ENCODE measurements around the gene SLC66A1. TPM values are rescaled to one million over a fixed set of nuclear protein-coding genes. Genes with fewer than 3 reads are reported as not detected.
A peak's percentile ranks its signal among the peaks of the same experiment; 100 is the strongest.

SLC66A1 gene
- total and polyA plus RNA-seq, 2 donors = 7.7 to 10.3 TPM

DNA sequence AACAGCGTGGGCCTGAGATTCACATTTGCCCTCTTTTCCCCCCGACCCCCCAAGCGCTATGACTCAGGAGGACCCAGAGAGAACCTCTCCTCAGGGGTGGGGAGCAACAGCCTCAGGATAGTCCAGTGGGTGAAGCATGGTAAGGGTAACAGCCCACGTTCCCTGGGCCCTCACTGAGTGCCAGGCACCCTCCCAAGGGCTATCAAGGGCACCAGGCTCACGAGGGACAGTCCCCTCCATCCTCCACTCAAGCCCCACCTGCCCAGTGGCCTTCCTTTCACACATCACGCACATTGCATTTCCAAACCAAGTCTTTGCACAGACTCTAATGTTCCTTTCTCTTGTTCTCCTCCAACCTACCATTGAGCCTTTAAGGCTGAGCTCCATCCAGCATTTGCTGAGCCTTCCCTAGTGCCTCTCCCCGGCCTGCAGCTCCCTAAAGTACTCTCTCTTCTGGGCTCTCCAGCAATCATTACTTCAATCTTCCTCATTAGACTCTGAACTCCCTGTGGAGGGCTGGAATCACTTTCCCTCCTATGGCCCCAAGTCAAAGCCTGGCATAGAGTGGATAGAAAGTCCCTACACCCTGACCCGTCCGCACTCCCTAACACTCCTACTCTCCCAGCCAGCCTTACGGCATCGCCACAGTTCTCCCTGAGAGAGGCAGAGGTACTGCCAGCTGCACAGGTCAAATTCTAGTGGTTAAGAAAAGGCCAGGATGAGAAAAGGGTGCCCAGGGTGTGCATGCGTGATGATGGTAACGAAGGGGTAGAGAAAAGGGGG is 1.2 kb upstream of the SLC66A1 start:
- H3K36me3 ChIP-seq (ENCODE audit: insufficient read depth) = no peaks in the 10 kb centered on the region
- DNase-seq (ENCODE audit: extremely low spot score) = no peak
- no peak overlapping the region for H3K27ac ChIP-seq (ENCODE audit: low read depth)
- 45% methylated on average over 13 of the region's 13 CpGs for WGBS
- peak overlapping the region; percentile 68 for H3K4me3 ChIP-seq (ENCODE audit: low read depth, low read length)
- H3K4me1 ChIP-seq (ENCODE audit: insufficient read depth) = no peaks in the 10 kb centered on the region

DNA sequence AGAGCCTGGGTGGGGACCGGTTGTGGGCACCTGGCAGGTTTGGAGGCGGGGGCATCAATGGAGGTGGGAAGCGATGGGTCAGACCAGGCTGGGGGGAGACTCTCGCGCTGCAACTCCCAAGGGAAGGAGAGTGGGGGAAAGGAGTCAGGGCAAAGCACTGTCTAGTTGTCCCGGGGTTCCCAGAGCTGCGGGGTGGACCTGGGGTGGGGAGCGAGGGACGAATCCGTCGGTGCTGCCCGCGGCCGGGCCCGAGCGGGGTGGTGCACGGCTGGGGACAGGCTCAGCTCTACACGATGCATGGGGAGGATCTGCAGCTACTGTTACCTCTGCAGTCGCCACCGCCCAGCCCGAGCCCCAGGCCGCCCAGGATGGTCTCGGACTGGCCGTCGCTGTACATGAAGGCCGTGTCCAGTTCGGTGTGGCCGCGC is 609 bp upstream of the SLC66A1 start:
- Histone ChIP-seq H3K36me3 (ENCODE audit: insufficient read depth) (no peaks in the 10 kb centered on the region), H3K4me1 (ENCODE audit: insufficient read depth) (no peaks in the 10 kb centered on the region), H3K4me3 (ENCODE audit: low read depth, low read length) (peak overlapping the region; percentile 68), H3K27ac (ENCODE audit: low read depth) (no peak overlapping the region)
- WGBS = 1% methylated on average over 29 of the region's 29 CpGs
- DNase-seq (ENCODE audit: extremely low spot score) = no peak

- WGBS = 41% methylated on average over 20 of the region's 20 CpGs
- H3K4me3 ChIP-seq (ENCODE audit: low read depth, low read length) = peak overlapping the region; percentile 68
- H3K36me3 ChIP-seq (ENCODE audit: insufficient read depth) = peaks cover 3% of the 10 kb centered on the region
- DNase-seq (ENCODE audit: extremely low spot score) = no peak
- H3K4me1 ChIP-seq (ENCODE audit: insufficient read depth) = no peaks in the 10 kb centered on the region
- H3K27ac ChIP-seq (ENCODE audit: low read depth) = peak overlapping the region; percentile 38
Measured at GRCh38 chr1:19312782-19313635, 883 bp downstream of the SLC66A1 start.

GRCh38 chr1:19313636-19313959 is 1.5 kb downstream of the SLC66A1 start:
- Histone ChIP-seq H3K27ac (ENCODE audit: low read depth) (no peak overlapping the region), H3K4me1 (ENCODE audit: insufficient read depth) (no peaks in the 10 kb centered on the region), H3K36me3 (ENCODE audit: insufficient read depth) (peaks cover 3% of the 10 kb centered on the region), H3K4me3 (ENCODE audit: low read depth, low read length) (no peak overlapping the region)
- WGBS = 92% methylated on average over 4 of the region's 4 CpGs
- DNase-seq (ENCODE audit: extremely low spot score) = no peak

- 87% methylated on average over 10 of the region's 10 CpGs for WGBS
- Histone ChIP-seq H3K36me3 (ENCODE audit: insufficient read depth) (peaks cover 3% of the 10 kb centered on the region), H3K4me3 (ENCODE audit: low read depth, low read length) (no peak overlapping the region), H3K27ac (ENCODE audit: low read depth) (no peak overlapping the region), H3K4me1 (ENCODE audit: insufficient read depth) (no peaks in the 10 kb centered on the region)
- no peak for DNase-seq (ENCODE audit: extremely low spot score)
Measured at GRCh38 chr1:19313961-19314882, 2.1 kb downstream of the SLC66A1 start.

DNA sequence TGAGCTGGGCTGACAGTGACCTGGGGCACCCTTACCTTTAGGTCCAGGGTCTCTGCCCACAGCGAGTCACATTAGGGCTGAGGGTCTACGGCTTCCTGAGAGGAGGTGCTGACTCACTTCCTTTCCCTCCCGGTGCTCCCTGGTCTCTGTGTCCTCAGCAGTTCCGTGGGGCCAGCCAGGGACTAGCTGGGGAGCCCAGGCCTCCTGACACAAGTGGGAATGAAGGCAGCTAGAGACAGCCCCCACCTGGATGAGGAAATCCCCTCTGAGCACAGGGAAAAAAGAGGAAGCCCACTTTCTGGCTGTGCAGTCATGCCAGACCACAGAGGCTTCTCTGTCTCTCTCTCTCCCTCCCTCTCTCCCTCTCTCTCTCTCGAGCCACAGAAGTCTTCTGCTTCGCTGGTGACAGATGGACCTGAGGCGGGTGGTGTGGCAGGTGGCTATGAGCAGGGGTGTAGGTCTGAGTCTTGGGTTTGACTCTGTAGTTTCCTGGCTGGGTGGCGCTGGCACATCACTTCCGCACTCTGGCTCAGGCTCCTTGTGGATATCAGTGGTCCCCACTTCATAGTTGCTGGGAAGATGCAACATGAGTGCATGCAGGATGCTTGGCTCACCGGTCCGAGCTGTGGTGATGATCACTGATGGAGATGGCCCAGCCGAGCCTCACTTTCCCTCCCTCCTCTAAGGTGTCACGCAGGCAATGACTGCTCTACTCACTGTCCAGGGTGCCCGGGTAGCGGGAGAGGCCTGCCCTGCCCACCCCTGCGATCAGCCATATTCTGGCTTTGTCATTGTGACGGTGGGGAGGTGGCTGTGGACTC is 3.5 kb downstream of the SLC66A1 start:
- no peak for DNase-seq (ENCODE audit: extremely low spot score)
- peaks cover 3% of the 10 kb centered on the region for H3K36me3 ChIP-seq (ENCODE audit: insufficient read depth)
- H3K27ac ChIP-seq (ENCODE audit: low read depth) = no peak overlapping the region
- 79% methylated on average over 17 of the region's 17 CpGs for WGBS
- no peak overlapping the region for H3K4me3 ChIP-seq (ENCODE audit: low read depth, low read length)
- no peaks in the 10 kb centered on the region for H3K4me1 ChIP-seq (ENCODE audit: insufficient read depth)

DNA sequence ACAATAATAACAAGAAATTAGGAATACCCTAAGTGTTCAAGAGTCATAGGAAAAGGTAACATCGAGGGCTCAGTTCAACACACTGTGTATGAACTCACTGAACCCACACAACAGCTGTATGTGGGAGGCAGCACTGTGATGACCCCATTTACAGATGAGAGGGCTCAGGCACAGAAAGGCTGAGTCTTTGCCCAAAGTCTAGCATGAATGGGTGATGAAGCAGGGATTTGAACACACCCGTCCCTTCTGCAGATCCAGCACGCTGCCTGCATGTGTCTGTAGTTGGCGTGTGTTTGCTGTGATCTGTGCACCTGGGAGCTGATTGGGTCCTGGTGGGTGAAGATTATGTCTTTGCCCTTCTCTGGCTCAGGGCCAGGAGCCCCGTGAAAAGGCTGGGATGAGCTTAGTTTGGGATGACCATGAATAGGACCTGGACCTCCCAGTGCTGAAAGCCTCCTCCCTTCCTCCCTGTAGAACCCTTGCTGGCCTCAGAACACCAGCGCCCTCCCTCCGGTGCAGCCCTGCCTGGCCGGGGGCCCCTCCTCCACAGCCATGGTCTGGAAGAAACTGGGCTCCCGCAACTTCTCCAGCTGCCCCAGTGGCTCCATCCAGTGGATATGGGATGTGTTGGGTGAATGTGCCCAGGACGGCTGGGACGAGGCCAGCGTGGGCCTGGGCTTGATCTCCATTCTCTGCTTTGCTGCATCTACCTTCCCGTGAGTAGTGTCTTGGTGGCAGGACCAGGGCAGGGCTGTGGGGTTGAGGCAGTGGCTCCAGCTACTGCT is 5.2 kb downstream of the SLC66A1 start:
- Histone ChIP-seq H3K4me1 (ENCODE audit: insufficient read depth) (no peaks in the 10 kb centered on the region), H3K27ac (ENCODE audit: low read depth) (no peak overlapping the region)
- whole genome bisulfite sequencing = 72% methylated on average over 13 of the region's 13 CpGs

DNA sequence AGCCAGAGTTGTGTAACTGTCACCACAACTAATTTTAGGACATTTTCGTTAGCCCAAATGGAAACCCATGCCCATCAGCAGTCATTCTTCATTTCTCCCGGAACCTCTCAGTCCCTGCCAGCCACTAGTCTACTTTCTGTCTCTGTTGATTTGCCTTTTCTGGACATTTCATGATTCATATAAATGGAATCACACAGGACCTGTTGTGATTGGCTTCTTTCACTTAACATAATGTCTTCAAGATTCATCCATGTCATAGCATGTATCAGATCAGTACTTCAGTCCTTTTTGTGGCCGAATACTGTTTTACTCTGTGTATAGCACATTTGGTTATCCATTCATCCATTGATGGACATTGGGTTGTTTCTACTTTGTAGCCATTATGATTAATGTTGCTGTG is 7.1 kb downstream of the SLC66A1 start:
- Histone ChIP-seq H3K4me3 (ENCODE audit: low read depth, low read length) (no peak overlapping the region), H3K36me3 (ENCODE audit: insufficient read depth) (peaks cover 3% of the 10 kb centered on the region), H3K4me1 (ENCODE audit: insufficient read depth) (no peaks in the 10 kb centered on the region), H3K27ac (ENCODE audit: low read depth) (no peak overlapping the region)
- 94% methylated on average over 3 of the region's 3 CpGs for WGBS
- DNase-seq (ENCODE audit: extremely low spot score) = no peak

More for the DNA sequence above, 5.2 kb downstream of the SLC66A1 start:
- no peak for DNase-seq (ENCODE audit: extremely low spot score)
- peaks cover 3% of the 10 kb centered on the region for H3K36me3 ChIP-seq (ENCODE audit: insufficient read depth)
- no peak overlapping the region for H3K4me3 ChIP-seq (ENCODE audit: low read depth, low read length)

DNA sequence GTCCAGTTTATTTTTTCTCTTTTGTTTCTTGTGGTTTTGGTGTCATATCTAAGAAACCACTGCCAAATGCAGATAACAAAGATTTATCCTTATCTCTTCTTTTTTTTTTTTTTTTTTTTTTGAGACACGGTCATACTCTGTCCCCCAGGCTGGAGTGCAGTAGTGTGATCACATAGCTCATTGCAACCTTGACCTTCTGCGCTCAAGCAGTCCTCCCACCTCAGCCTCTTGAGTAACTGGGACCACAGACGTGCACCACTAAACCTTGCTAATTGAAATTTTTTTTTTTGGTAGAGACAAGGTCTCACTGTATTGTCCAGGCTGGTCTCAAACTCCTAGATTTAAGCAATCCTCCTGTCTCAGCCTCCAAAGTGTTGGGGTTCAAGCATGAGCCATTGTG is 8.9 kb downstream of the SLC66A1 start:
- WGBS = 91% methylated on average over 3 of the region's 3 CpGs
- no peaks in the 10 kb centered on the region for H3K4me1 ChIP-seq (ENCODE audit: insufficient read depth)
- no peak overlapping the region for H3K27ac ChIP-seq (ENCODE audit: low read depth)
- no peak overlapping the region for H3K4me3 ChIP-seq (ENCODE audit: low read depth, low read length)
- H3K36me3 ChIP-seq (ENCODE audit: insufficient read depth) = peaks cover 3% of the 10 kb centered on the region
- DNase-seq (ENCODE audit: extremely low spot score) = no peak

- Histone ChIP-seq H3K4me1 (ENCODE audit: insufficient read depth) (no peaks in the 10 kb centered on the region), H3K27ac (ENCODE audit: low read depth) (no peak overlapping the region), H3K4me3 (ENCODE audit: low read depth, low read length) (no peak overlapping the region), H3K36me3 (ENCODE audit: insufficient read depth) (peaks cover 3% of the 10 kb centered on the region)
- DNase-seq (ENCODE audit: extremely low spot score) = no peak
- 72% methylated on average over 10 of the region's 10 CpGs for WGBS
Measured at GRCh38 chr1:19322481-19322880, 10.4 kb downstream of the SLC66A1 start.

- 88% methylated on average over 23 of the region's 23 CpGs for WGBS
Measured at GRCh38 chr1:19323987-19324664, 12.0 kb downstream of the SLC66A1 start.

GRCh38 chr1:19324665-19324990 is 12.5 kb downstream of the SLC66A1 start:
- H3K36me3 ChIP-seq (ENCODE audit: insufficient read depth) = peaks cover 4% of the 10 kb centered on the region
- no peak for DNase-seq (ENCODE audit: extremely low spot score)
- WGBS = 96% methylated on average over 9 of the region's 9 CpGs
- no peaks in the 10 kb centered on the region for H3K4me1 ChIP-seq (ENCODE audit: insufficient read depth)
- H3K4me3 ChIP-seq (ENCODE audit: low read depth, low read length) = no peak overlapping the region
- no peak overlapping the region for H3K27ac ChIP-seq (ENCODE audit: low read depth)

More at GRCh38 chr1:19323987-19324664, 12.0 kb downstream of the SLC66A1 start:
- Histone ChIP-seq H3K36me3 (ENCODE audit: insufficient read depth) (peaks cover 4% of the 10 kb centered on the region), H3K4me3 (ENCODE audit: low read depth, low read length) (no peak overlapping the region), H3K27ac (ENCODE audit: low read depth) (no peak overlapping the region), H3K4me1 (ENCODE audit: insufficient read depth) (no peaks in the 10 kb centered on the region)
- no peak for DNase-seq (ENCODE audit: extremely low spot score)
